ENCODE measurements around the gene PCDHGB5. TPM values are rescaled to one million over a fixed set of nuclear protein-coding genes. Genes with fewer than 3 reads are reported as not detected.
"Not testable (repeated sequence)": the region's sequence is repeated elsewhere in the genome, so short reads cannot be mapped to it uniquely, and the experiment has no call there.

PCDHGB5 gene
- total RNA-seq: 1 to 10 TPM; 3.1 to 9.8 (median 5.6) TPM
- long read RNA-seq, donor 1: 0 reads
- long read RNA-seq, donor 2, partial matches to known transcripts: 0 of 1 reads
- long read RNA-seq, donor 2, other reads (novel, unspliced or antisense): 0 of 1 reads

GRCh38 chr5:141397756-141398551 is at the start of gene PCDHGB5:
Gene PCDHGB5, plus strand, starts transcription at chr5:141397947. Its CDS starts 181 bp downstream, at chr5:141398128.
- H3K9me3 ChIP-seq: peaks cover 68% of the 10 kb centered on the region
- TF ChIP-seq CTCF (IDR thresholded peaks at IDR 0.05): peak; percentile 18
- ATAC-seq (peak; percentile 92), DNase-seq (peak in 2 of 3 donors; percentile 52 to 59)
- H3K36me3 ChIP-seq (ENCODE audit: low read depth); H3K4me1 ChIP-seq (ENCODE audit: low read depth); intact Hi-C loops (cut with DNase I, micrococcal nuclease); H3K4me3 ChIP-seq: not testable (repeated sequence)

GRCh38 chr5:141349917-141350619 is 47.7 kb upstream of the PCDHGB5 start, which contains the start of gene PCDHGB1:
Gene PCDHGB1, plus strand, starts transcription at chr5:141350099. Its CDS starts 162 bp downstream, at chr5:141350261.
- Histone ChIP-seq H3K9me3 (peaks cover 50% of the 10 kb centered on the region), H3K4me3 (no peak within 1 kb of the TSS), H3K4me1 (ENCODE audit: low read depth) (no peaks in the 10 kb centered on the region), H3K36me3 (ENCODE audit: low read depth) (no peaks in the 10 kb centered on the region)
- TF ChIP-seq CTCF (IDR thresholded peaks at IDR 0.05): no peak
- peak in 2 of 3 donors; percentile 27 to 42 for DNase-seq
- intact Hi-C loops (cut with DNase I, micrococcal nuclease): no loop called here
- peak; percentile 50 for ATAC-seq

- Histone ChIP-seq H3K36me3 (ENCODE audit: low read depth) (no peaks in the 10 kb centered on the region), H3K9me3 (peaks cover 46% of the 10 kb centered on the region), H3K4me3 (no peak overlapping the region), H3K4me1 (ENCODE audit: low read depth) (no peaks in the 10 kb centered on the region)
- DNase-seq: no peak
- intact Hi-C loops (cut with DNase I, micrococcal nuclease): no loop called here
- ATAC-seq: no peak
- no peak for TF ChIP-seq CTCF (IDR thresholded peaks at IDR 0.05)
Measured at GRCh38 chr5:141351591-141351990, 46.2 kb upstream of the PCDHGB5 start.

- peaks cover 41% of the 10 kb centered on the region for H3K9me3 ChIP-seq
- no peaks in the 10 kb centered on the region for H3K4me1 ChIP-seq (ENCODE audit: low read depth)
- H3K36me3 ChIP-seq (ENCODE audit: low read depth): no peaks in the 10 kb centered on the region
- intact Hi-C loops (cut with DNase I, micrococcal nuclease): no loop called here
- no peak within 1 kb of the TSS for H3K4me3 ChIP-seq
- DNase-seq: no peak
- no peak for ATAC-seq
- no peak for TF ChIP-seq CTCF (IDR thresholded peaks at IDR 0.05)
Measured at GRCh38 chr5:141354900-141355469, 42.8 kb upstream of the PCDHGB5 start, which contains the start of gene PCDHGA4. Gene PCDHGA4, plus strand, starts transcription at chr5:141355021. Its CDS starts 87 bp downstream, at chr5:141355108.

- H3K36me3 ChIP-seq (ENCODE audit: low read depth): no peaks in the 10 kb centered on the region
- TF ChIP-seq CTCF (IDR thresholded peaks at IDR 0.05): no peak
- intact Hi-C loops (cut with DNase I, micrococcal nuclease): no loop called here
- DNase-seq (no peak), ATAC-seq (no peak)
- H3K9me3 ChIP-seq: peaks cover 42% of the 10 kb centered on the region
- H3K4me1 ChIP-seq (ENCODE audit: low read depth): no peaks in the 10 kb centered on the region
- no peak overlapping the region for H3K4me3 ChIP-seq
Measured at GRCh38 chr5:141355641-141356040, 42.1 kb upstream of the PCDHGB5 start.
